ENCODE data around the gene DNAJC3.

GRCh38 chr13:95706356-95706755, 29.4 kb downstream of the DNAJC3 start:
- no peak for TF ChIP-seq EZH2 (IDR thresholded peaks at IDR 0.05; ENCODE audit: borderline replicate concordance)
- TF ChIP-seq, protein P1, sequence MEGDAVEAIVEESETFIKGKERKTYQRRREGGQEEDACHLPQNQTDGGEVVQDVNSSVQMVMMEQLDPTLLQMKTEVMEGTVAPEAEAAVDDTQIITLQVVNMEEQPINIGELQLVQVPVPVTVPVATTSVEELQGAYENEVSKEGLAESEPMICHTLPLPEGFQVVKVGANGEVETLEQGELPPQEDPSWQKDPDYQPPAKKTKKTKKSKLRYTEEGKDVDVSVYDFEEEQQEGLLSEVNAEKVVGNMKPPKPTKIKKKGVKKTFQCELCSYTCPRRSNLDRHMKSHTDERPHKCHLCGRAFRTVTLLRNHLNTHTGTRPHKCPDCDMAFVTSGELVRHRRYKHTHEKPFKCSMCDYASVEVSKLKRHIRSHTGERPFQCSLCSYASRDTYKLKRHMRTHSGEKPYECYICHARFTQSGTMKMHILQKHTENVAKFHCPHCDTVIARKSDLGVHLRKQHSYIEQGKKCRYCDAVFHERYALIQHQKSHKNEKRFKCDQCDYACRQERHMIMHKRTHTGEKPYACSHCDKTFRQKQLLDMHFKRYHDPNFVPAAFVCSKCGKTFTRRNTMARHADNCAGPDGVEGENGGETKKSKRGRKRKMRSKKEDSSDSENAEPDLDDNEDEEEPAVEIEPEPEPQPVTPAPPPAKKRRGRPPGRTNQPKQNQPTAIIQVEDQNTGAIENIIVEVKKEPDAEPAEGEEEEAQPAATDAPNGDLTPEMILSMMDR (IDR thresholded peaks at IDR 0.05; ENCODE audit: poor library complexity) = no peak
